H1 (cell line): ENCODE results near the gene MAPK8IP1. TPM values are rescaled to one million over a fixed set of nuclear protein-coding genes. Genes with fewer than 3 reads are reported as not detected.

ENCODE experiments used
- SIN3A ChIP-seq, 2 experiments: IDR thresholded peaks in 1 of 2; conservative IDR thresholded peaks in 1 of 2; 2 replicates each; pipeline ENCODE4 v1.6.1; 2011 to 2012; ENCODE audit warnings: low read length in 2 of 2, improper control_type of control experiment in 1 of 2, low read depth in 1 of 2, mild to moderate bottlenecking in 1 of 2
- polyA plus RNA-seq, 7 experiments: library from polyadenylated mRNA; depleted of rRNA in 3 of 7; stranded (reverse) in 5 of 7; unstranded in 2 of 7; fragments of >200 nt in 5 of 7; fragments of 200-250 nt in 2 of 7; gene quantifications; 1 replicate in 5 of 7; 2 replicates in 1 of 7; 4 replicates in 1 of 7; pipeline versions ENCODE4 v1.2.1 to v1.2.3, GENCODE V29; 2011 to 2013; ENCODE audit warnings: missing spikeins in 2 of 7, mixed read lengths in 2 of 7
- total RNA-seq: library from RNA; stranded (reverse); fragmentation: NEBNext Ultra II Directional; extraction: Animal tissue kit (Norgen Biotek cat#: 25700); gene quantifications from 2 replicates; pipeline ENCODE4 v1.2.1, GENCODE V29; 2021

MAPK8IP1 gene
- total and polyA plus RNA-seq, 2 of the 8 experiments (the other 6 are each of a cell fraction or from before 2014, with no cell fraction given), result 32.4 to 40.1 TPM

- no peak for TF ChIP-seq SIN3A (conservative IDR thresholded peaks at IDR 0.05 in 1 of 2, IDR thresholded peaks at IDR 0.05 in 1 of 2; ENCODE audit: low read depth in 1 of 2, low read length in 2 of 2)
Observed at GRCh38 chr11:45909594-45910475, 24.4 kb downstream of the MAPK8IP1 start (continued).
